SH-SY5Y (cell line): ENCODE data around the gene AMD1.

Source experiments
- GATA2 ChIP-seq: IDR thresholded peaks from 2 replicates; pipeline ENCODE4 v1.6.1; 2011; ENCODE audit warnings: mild to moderate bottlenecking, low read depth, low read length
- GATA3 ChIP-seq: IDR thresholded peaks from 2 replicates; pipeline ENCODE4 v1.6.1; 2011; ENCODE audit warnings: low read depth, mild to moderate bottlenecking, low read length, moderate library complexity

Gene AMD1

DNA sequence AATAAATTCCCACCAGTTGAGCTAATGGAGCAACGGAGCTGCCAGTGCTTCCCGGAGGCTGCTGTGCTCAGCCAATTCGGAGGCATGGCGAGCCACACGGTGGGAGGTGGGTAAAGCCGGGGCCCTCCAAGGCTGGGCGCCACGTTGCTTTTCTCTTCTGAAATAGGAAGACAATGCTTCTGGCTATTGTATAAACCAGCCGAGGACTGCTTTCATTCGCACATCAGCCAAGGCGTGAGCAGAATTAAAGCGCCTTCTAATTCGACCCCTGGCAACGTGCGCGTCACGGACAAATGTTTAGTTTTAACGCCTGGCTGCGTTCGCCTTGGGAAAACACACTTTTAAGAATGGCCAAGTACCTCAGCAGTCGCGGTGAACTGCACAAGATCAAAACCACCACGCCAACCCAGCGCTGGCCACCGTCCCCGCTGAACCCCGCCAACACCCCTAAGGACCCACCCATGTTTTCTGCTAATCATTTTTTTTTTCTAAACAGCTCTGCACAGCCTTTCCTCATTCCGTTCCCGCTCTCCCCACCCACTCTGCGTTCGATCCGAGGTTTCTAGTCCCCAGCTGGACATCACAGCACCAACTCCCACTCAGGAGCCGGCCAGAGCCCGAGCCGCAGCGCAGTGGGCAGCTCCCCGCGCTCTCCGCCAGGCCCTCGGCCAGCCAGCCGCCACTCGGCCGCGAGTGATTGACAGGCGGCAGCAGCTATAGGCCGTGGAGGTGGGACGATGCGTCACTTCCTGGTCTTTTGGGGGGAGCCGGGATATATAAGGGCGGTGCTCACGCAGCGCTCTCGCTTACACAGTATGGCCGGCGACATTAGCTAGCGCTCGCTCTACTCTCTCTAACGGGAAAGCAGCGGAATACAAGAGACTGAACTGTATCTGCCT, at the start of gene AMD1:
Gene AMD1 (plus strand): TSS at position 805 of the 899 bp plus-strand sequence. CDS start 321 bp downstream, outside the sequence.
- TF ChIP-seq GATA2 (no peak), GATA3 (no peak)

DNA sequence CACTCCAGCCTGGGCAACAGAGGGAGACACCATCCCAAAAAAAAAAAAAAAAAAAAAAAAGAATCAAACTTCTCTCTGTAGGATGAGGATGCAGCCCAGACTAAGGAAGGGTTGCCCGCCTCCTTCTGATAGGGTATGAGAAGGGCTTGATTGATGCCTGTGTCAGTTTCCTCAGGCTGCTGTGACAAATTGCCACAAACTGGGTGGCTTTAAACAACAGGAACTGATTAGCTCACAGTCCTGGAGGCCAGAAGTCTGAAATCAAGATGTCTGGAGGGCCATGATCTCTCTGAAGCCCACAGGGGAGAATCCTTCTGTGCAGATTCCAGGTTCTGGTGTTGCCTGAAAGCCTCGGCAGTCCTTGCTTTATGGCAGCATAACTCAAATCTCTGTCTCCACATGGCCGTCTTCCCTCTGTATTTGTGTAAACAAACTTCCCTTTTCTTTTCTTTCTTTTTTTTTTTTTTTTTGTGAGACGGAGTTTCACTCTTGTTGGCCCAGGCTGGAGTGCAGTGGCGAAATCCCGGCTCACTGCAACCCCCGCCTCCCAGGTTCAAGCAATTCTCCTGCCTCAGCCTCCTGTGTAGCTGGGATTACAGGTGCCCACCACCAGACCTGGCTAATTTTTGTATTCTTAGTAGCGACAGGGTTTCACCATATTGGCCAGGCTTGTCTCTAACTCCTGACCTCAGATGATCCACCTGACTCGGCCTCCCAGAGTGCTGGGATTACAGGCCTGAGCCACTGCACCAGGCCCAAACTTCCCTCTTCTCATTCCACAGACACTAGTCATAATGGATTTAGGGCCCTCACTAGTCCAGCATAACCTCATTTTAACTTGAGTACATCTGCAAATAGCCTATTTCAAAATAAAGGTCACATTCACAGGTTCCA, 48.1 kb upstream of the AMD1 start:
- no peak for TF ChIP-seq GATA2
- no peak for TF ChIP-seq GATA3

DNA sequence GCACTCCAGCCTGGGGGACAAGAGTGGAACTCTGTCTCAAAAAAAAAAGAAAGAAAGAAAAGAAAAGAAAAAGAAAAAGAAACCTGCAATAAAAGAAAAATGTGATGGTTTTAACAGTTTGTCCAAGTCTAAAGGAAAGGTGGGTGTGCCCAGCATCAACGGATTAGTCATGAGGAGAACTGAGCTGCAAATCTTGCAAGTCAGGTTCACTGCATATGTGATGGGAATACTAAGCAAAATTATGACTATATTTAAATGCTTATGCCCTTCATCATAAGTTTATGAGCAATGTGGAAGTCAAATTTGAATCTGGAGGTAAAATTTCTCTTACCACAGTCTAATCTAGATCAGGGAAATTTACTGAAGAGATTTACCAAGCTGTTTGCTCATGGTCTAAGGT, 46.2 kb upstream of the AMD1 start:
- TF ChIP-seq GATA3 (no peak), GATA2 (no peak)

DNA sequence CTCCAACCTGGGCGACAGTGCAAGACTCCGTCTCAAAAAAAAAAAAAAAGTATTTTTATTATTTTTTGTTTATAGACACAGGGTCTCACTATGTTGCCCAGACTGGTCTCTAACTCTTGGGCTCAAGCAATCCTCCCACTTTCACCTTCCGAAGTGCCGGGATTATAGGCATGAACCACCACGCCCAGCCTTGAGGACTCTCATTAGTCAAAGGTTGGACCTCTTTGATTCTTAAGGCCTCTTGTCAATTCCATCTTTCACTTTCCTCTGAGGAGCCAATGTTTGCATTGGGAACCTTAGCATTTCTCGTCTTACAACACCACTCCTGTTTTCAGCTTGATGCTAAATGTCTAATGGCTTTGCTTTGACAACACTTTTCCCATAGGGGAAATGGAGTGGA, 43.2 kb upstream of the AMD1 start:
- no peak for TF ChIP-seq GATA2
- TF ChIP-seq GATA3, result no peak

GRCh38 chr6:110833831-110834230, 40.8 kb upstream of the AMD1 start:
- TF ChIP-seq GATA2 (no peak), GATA3 (no peak)

DNA sequence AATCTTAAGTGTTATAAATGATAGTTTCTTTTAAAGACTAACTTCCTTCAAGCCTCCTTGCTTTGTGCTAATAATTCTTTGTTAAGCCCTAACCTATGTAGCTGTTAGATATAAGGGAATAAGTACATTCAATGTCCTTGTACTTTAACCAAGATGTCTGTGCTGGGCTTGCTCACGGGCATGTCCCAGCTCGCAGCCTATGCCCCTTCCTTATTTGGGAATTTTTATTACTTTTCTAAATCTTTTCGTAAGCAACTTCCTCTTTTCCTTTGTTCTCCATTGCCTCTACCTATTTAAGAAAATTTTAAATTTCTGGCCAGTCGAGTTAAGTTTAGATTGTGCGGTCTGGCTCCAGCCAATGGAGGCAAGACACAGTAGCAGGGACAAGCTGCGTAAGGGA, 33.3 kb upstream of the AMD1 start:
- TF ChIP-seq GATA3 (no peak), GATA2 (no peak)

DNA sequence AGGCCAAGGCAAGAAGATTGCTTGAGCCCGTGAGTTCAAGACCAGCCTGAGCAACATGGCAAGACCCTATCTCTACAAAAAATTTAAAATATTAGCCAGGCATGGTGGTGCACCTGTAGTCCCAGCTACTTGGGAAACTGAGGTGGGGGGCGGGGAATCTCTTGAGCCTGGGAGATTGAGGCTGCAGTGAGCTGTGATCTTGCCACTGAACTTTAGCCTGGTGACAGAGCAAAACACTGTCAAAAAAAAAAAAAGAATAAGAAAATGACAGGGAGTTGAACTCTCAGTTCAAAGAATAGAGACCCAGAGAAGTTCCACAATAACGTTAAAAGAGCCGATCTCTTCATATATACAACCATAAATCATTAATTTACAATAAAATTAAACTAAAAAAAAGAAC, 24.8 kb upstream of the AMD1 start:
- TF ChIP-seq GATA2 (no peak), GATA3 (no peak)

- TF ChIP-seq GATA3 (no peak), GATA2 (no peak)
Measured at GRCh38 chr6:110852773-110853172, 21.8 kb upstream of the AMD1 start.

- TF ChIP-seq GATA3 (no peak), GATA2 (no peak)
Measured at GRCh38 chr6:110853754-110854477, 20.7 kb upstream of the AMD1 start.

- no peak for TF ChIP-seq GATA2
- TF ChIP-seq GATA3, result no peak
Measured at GRCh38 chr6:110856296-110856695, 18.3 kb upstream of the AMD1 start.

- TF ChIP-seq GATA3 (no peak), GATA2 (no peak)
Measured at GRCh38 chr6:110858016-110858415, 16.6 kb upstream of the AMD1 start.

DNA sequence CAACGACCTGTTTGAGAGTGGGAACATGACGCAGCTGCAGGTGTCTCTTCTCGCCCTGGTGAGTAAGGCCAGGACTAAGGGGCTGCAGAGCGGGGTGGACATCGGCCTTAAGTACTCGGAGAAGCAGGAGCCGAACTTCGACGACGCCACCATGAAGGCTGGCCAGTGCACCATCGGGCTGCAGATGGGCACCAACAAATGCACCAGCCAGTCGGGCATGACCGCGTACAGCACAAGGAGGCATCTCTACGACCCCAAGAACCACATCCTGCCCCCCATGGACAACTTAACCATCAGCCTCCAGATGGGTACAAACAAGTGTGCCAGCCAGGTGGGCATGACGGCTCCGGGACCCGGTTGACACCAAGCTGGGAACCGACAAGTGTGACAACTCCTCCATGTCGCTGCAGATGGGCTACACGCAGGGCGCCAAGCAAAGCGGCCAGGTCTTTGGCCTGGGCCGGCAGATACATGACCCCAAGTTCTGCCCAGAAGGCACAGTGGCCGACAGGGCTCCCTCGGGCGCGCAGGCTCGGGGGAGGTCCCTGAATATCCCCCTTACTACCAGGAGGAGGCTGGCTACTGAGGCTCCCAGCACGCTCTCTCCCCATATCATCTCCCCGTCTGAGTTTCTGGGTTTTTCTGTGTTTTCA, 15.9 kb upstream of the AMD1 start:
- no peak for TF ChIP-seq GATA3
- TF ChIP-seq GATA2, result no peak

GRCh38 chr6:110859335-110859792, 15.2 kb upstream of the AMD1 start:
- no peak for TF ChIP-seq GATA2
